ENCODE data around the gene MAP3K3. TPM values are rescaled to one million over a fixed set of nuclear protein-coding genes. Genes with fewer than 3 reads are reported as not detected.

The MAP3K3 gene
- total and polyA plus RNA-seq, 9 of the 15 experiments (the other 6 are each of a cell fraction or from before 2014, with no cell fraction given) = 0.69 to 16.5 (median 12.1) TPM

DNA sequence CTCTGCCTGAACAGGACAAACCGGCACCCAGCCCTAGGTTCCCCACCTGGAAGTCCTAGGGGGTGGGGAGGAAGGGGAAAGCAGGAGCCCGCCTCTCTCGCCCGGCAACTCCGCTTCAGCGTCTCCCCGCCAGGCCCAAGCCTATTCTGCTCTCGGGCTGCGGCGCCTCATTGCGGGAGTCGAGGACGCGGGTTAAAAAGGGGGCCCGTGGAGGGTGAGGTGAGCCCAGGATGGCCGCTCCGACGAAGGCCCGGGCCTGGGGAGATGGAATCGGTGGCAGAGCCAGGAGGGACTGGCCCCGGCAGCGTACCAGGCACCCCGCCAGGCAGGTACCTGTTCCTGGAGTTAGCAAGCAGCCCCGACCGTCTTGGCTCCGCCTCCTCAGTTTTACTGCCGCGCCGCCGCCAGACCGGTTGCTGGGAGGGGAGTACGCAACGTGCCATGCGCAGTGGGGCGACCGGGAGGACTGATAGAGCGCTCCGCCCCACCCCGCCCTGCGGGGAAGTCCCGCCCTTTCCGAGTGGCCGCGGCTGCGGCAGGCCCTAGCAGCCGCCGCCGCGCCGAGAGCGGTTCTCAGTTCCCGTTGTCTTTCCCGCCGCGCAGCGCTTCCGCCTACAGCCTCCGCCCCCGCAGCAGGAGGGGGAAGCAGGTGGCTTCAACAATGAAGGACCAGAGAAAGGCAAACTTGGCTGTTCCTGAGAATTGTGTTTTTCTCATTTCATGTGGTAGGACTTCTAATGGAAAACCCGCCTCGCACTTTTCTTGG is 119.4 kb downstream of the MAP3K3 start, which contains the start of gene STRADA (continued):
- peak; percentile 72; the same call in 1 of the 2 replicates for TF ChIP-seq CBX1 (IDR thresholded peaks at IDR 0.05; ENCODE audit: low read depth)
- no peak for TF ChIP-seq STAG1 (CRISPR knock-in tag; IDR thresholded peaks at IDR 0.05; ENCODE audit: borderline replicate concordance)
- TF ChIP-seq, protein P1, sequence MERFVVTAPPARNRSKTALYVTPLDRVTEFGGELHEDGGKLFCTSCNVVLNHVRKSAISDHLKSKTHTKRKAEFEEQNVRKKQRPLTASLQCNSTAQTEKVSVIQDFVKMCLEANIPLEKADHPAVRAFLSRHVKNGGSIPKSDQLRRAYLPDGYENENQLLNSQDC (CRISPR knock-in tag; IDR thresholded peaks at IDR 0.05) = peak; percentile 78; the same call in 1 of the 2 replicates
- TF ChIP-seq CXXC5 (CRISPR knock-in tag; IDR thresholded peaks at IDR 0.05) = peak; percentile 89
- no peak for TF ChIP-seq ZKSCAN3 (CRISPR knock-in tag; IDR thresholded peaks at IDR 0.05)
- TF ChIP-seq EGR1 (conservative IDR thresholded peaks at IDR 0.05) = peak; percentile 99
- no peak for TF ChIP-seq DNMT1 (IDR thresholded peaks at IDR 0.05)
- peak; percentile 73 for TF ChIP-seq NBN (IDR thresholded peaks at IDR 0.05; ENCODE audit: low read depth)
- 0 out of 2 replicates have a peak, but pooled peaks have one; percentile 25 for TF ChIP-seq THRAP3 (IDR thresholded peaks at IDR 0.05; ENCODE audit: borderline replicate concordance)
- peak; percentile 95 for TF ChIP-seq RB1 (IDR thresholded peaks at IDR 0.05; ENCODE audit: low read depth)
- peak; percentile 36 for TF ChIP-seq POLR2B (IDR thresholded peaks at IDR 0.05; ENCODE audit: low read depth, partially characterized antibody)
- no peak for TF ChIP-seq SNIP1 (IDR thresholded peaks at IDR 0.05; ENCODE audit: low read depth)
- TF ChIP-seq ETV5 (CRISPR knock-in tag; IDR thresholded peaks at IDR 0.05; ENCODE audit: low read depth) = peak; percentile 74; the same call in 1 of the 2 replicates
- TF ChIP-seq, protein P2, sequence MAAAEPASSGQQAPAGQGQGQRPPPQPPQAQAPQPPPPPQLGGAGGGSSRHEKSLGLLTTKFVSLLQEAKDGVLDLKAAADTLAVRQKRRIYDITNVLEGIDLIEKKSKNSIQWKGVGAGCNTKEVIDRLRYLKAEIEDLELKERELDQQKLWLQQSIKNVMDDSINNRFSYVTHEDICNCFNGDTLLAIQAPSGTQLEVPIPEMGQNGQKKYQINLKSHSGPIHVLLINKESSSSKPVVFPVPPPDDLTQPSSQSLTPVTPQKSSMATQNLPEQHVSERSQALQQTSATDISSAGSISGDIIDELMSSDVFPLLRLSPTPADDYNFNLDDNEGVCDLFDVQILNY (CRISPR knock-in tag; IDR thresholded peaks at IDR 0.05) = peak; percentile 69; the same call in 1 of the 2 replicates
- TF ChIP-seq POLR2G (IDR thresholded peaks at IDR 0.05; ENCODE audit: low read depth, low read length) = peak; percentile 97
- no peak for TF ChIP-seq CBX2 (IDR thresholded peaks at IDR 0.05; ENCODE audit: insufficient read depth, low read length, poor library complexity, severe bottlenecking)
- TF ChIP-seq HMGN3 (IDR thresholded peaks at IDR 0.05; ENCODE audit: borderline replicate concordance, extremely low read depth, insufficient read length, low read depth, low read length) = peak; percentile 98
- TF ChIP-seq, protein P3, sequence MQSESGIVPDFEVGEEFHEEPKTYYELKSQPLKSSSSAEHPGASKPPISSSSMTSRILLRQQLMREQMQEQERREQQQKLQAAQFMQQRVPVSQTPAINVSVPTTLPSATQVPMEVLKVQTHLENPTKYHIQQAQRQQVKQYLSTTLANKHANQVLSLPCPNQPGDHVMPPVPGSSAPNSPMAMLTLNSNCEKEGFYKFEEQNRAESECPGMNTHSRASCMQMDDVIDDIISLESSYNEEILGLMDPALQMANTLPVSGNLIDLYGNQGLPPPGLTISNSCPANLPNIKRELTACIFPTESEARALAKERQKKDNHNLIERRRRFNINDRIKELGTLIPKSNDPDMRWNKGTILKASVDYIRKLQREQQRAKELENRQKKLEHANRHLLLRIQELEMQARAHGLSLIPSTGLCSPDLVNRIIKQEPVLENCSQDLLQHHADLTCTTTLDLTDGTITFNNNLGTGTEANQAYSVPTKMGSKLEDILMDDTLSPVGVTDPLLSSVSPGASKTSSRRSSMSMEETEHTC (IDR thresholded peaks at IDR 0.05) = 0 out of 2 replicates have a peak, but pooled peaks have one; percentile 36
- peak in 1 of 2 experiments; percentile 26; a peak in 1 of 4 replicates for TF ChIP-seq SIN3A (IDR thresholded peaks at IDR 0.05; ENCODE audit: borderline replicate concordance in 2 of 2, control insufficient read depth in 1 of 2, low read depth in 2 of 2, low read length in 2 of 2)
- TF ChIP-seq CREM (IDR thresholded peaks at IDR 0.05; ENCODE audit: low read depth) = peak; percentile 16; the same call in 1 of the 2 replicates
- no peak for TF ChIP-seq PCBP2 (IDR thresholded peaks at IDR 0.05; ENCODE audit: low read depth, low read length, poor library complexity, severe bottlenecking)
- TF ChIP-seq RBBP5 (IDR thresholded peaks at IDR 0.05; ENCODE audit: borderline replicate concordance, insufficient read depth, low read length, poor library complexity, severe bottlenecking) = peak; percentile 68
- TF ChIP-seq NCOA1 (IDR thresholded peaks at IDR 0.05; ENCODE audit: low read depth) = peak; percentile 61
- peak; percentile 39; the same call in 1 of the 2 replicates for TF ChIP-seq CBX5 (IDR thresholded peaks at IDR 0.05; ENCODE audit: borderline replicate concordance, low read depth)
- TF ChIP-seq ADNP (tag; IDR thresholded peaks at IDR 0.05) = no peak
- peak; percentile 90; the same call in 1 of the 2 replicates for TF ChIP-seq SMARCA5 (IDR thresholded peaks at IDR 0.05)
- TF ChIP-seq HOXB6 (CRISPR knock-in tag; IDR thresholded peaks at IDR 0.05; ENCODE audit: borderline replicate concordance) = no peak
